AG09319 (cell line): Measurements from ENCODE around the gene PRKCSH.
"Not testable (repeated sequence)": the region's sequence is repeated elsewhere in the genome, so short reads cannot be mapped to it uniquely, and the experiment has no call there.

ENCODE experiments used
- DNase-seq: peaks from one replicate; pipeline ENCODE4 v3.0.0-alpha.2; 2010; ENCODE audit warnings: low read depth; ENCODE audit errors: extremely low read depth
- CTCF ChIP-seq: IDR thresholded peaks from 2 replicates; pipeline ENCODE4 v1.5.1; 2011; ENCODE audit warnings: low read depth, mild to moderate bottlenecking, inconsistent platforms, low read length, moderate library complexity

Gene PRKCSH

GRCh38 chr19:11461453-11461852 is 26.0 kb downstream of the PRKCSH start:
- TF ChIP-seq CTCF = no peak
- no peak for DNase-seq

GRCh38 chr19:11463391-11463790 is 28.0 kb downstream of the PRKCSH start:
- no peak for TF ChIP-seq CTCF
- DNase-seq = no peak

- DNase-seq = no peak
- TF ChIP-seq CTCF = no peak
Observed at GRCh38 chr19:11464333-11465265, 29.2 kb downstream of the PRKCSH start.

- DNase-seq = no peak
Observed at GRCh38 chr19:11465600-11465999, 30.2 kb downstream of the PRKCSH start.

GRCh38 chr19:11468266-11468845 is 32.9 kb downstream of the PRKCSH start:
- DNase-seq = not testable (repeated sequence)

More at GRCh38 chr19:11465600-11465999, 30.2 kb downstream of the PRKCSH start:
- TF ChIP-seq CTCF = no peak

GRCh38 chr19:11473725-11474124 is 38.3 kb downstream of the PRKCSH start:
- TF ChIP-seq CTCF = no peak
- no peak for DNase-seq

- not testable (repeated sequence) for DNase-seq
Observed at GRCh38 chr19:11475343-11475742, 39.9 kb downstream of the PRKCSH start.

GRCh38 chr19:11475861-11476260 is 40.4 kb downstream of the PRKCSH start:
- DNase-seq = no peak
- no peak for TF ChIP-seq CTCF
